ENCODE data around the gene HMOX2.

Gene HMOX2

DNA sequence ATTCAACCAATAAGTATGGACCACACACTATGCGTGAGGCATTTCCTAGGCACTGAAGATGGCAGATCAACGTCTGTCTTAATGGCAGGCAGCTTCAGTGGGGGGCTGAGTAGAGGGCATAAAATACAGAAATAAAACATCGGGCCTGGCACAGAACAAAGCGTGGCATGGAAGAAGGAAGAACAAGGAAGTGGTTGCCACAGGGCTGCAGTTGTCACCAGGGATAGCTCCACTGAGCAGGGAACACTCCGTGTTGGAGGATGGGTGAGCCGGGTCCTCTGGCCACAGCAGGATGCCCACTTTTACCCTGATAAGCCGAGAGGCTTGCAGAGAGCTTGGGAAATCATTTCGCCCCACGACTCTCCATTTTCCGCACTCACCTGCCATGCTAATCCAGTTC, 56.0 kb downstream of the HMOX2 start:
- TF ChIP-seq GATA3 (IDR thresholded peaks at IDR 0.05; ENCODE audit: low read depth, low read length) (no peak), GATA2 (IDR thresholded peaks at IDR 0.05; ENCODE audit: low read depth, low read length) (no peak)

DNA sequence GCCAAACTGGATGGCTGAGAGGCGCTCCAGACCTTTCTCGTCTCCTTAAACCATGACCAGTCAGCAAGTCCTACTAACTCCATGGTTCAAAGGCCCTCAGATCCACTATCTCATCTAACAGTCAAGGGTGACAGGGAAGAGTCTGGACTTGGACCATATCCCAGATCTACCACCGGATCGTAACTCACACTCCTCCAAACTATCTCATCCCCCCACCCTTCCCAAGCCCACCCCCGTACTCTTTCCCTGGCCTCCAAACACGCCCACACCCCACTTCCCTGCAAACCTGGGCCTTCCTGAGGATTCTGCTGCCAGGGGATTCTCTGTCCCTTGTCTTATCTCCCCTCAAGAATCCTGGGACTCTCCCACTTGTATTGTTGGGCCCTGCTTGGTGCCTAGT, 57.3 kb downstream of the HMOX2 start:
- no peak for TF ChIP-seq GATA3 (IDR thresholded peaks at IDR 0.05; ENCODE audit: low read depth, low read length)
- no peak for TF ChIP-seq GATA2 (IDR thresholded peaks at IDR 0.05; ENCODE audit: low read depth, low read length)

DNA sequence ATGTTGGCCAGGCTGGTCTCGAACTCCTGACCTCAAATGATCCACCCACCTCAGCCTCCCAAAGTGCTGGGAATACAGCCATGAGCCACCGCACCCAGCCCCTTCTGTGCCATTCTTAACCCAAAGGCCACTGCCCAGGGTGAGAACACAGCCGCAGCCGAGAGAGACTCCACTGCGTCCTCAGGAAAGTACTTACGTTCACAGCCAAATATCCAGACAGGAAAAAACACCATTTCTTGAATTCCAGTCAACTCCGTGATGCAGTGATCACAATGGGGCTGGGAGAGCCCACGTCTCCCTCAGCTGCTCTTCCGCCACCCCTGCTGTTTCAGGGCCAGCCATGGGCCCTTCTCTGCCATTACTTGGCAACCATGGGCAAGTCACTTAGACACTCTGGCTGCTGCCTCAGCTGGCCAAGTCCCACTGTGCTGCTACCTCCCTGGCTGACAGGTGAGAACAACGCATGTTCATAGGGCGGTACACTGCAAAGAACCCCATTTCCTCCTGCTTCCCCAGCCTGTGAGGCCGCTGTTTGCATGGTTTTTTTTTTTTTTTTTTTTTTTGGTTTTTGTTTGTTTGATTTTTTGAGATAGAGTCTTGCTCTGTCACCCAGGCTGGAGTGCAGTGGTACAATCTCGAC, 58.1 kb downstream of the HMOX2 start:
- no peak for TF ChIP-seq GATA2 (IDR thresholded peaks at IDR 0.05; ENCODE audit: low read depth, low read length)
- no peak for TF ChIP-seq GATA3 (IDR thresholded peaks at IDR 0.05; ENCODE audit: low read depth, low read length)

DNA sequence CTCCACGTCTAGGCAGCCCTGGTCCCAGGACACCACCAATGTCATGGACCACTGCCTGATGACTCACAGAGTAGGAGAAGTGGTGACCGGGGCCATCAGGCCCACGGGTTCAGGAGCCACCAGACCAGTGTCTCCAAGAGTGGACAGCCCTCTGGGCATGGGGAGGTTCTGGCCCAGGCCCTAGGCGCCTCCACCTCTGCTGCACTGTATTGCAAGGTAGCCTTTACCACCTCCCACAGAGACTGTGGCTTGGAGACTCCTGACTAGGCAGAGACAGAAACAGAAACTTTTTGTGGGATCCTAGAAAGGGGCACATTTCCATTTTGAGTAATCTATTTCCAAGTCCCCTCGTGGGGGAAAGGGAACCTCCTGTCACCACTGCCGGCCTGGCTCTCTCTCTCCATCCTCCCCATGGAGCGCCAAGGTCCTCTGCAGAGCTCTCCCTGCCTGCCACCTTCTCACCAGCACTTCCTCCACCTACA, 59.5 kb downstream of the HMOX2 start:
- no peak for TF ChIP-seq GATA3 (IDR thresholded peaks at IDR 0.05; ENCODE audit: low read depth, low read length)
- no peak for TF ChIP-seq GATA2 (IDR thresholded peaks at IDR 0.05; ENCODE audit: low read depth, low read length)

DNA sequence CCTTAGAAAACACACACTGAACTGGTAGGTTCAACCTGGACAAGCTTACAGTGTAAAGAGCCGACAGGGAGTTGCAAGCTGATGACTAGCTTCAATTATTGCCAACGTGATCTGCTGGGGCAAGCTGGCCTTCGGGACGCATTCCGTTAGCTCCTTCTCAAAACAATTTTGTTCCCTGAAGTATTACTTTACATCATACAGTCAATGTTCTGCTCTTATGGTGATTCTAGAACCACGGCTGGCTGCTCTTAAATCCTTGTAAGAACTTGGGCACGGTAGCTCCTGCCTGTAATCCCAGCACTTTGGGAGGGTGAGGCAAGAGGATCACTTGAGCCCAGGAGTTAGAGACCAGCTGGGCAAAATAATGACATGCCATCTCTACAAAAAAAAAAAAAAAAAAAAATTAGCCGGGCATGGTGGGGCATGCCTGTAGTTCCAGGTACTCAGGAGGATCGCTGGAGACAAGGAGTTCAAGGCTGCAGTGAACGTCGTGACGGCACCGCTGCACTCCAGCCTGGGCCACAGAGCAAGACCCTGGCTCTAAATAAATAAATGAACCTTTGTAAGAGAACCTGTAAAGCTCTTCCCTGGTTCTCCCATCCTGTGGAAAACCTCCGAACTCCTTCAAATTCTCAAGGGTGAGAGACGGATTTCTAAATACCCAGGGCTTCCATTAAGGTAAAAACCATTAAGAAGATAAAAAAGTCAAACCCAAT, 60.4 kb downstream of the HMOX2 start:
- no peak for TF ChIP-seq GATA3 (IDR thresholded peaks at IDR 0.05; ENCODE audit: low read depth, low read length)
- TF ChIP-seq GATA2 (IDR thresholded peaks at IDR 0.05; ENCODE audit: low read depth, low read length): no peak

DNA sequence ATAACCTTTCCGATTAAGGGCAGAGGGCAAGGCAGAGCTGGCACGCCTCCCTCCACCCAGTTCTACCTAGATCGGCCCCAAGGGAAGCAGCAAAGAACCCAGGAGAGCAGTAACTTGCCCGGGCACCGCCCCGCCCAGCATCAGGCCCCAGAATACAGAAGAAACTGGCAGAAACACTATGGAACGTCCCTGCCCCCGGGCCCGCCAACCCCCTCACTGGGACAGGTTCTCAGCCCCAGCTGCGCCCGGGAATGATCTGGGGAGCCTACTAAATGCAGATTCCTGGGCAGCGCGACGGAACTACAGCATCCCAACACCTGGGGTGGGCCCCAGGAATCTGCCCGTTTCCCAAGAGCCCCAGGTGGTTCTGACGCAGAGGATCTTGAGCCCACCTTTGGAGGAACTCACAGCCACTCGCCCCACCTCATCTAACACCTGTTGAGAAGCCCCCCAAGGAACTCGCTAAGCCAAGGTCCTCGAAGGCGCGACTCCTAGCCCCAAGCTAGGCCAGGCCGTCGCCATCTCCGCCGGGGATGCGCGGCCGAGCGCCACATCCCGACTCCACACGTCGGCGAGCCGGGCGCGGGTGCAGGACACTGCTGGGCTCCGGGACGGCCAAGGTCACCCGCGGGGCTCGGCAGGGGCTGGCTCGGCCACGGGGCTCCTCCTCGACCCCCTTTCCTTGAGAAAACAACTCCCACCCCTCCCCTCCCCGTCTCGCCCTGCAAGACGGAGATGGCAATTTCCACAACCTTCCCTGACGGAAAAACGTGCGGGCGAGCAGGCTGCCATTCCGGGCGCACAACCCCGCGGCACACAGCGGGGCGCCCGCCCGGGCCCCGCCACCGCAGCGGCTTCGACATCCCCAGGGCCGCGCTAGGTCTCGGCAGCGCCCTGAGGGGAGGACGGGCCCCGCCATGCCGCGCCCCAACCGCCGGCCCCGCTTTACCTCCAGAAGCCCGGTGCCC, 61.5 kb downstream of the HMOX2 start:
- TF ChIP-seq GATA3 (IDR thresholded peaks at IDR 0.05; ENCODE audit: low read depth, low read length) (no peak), GATA2 (IDR thresholded peaks at IDR 0.05; ENCODE audit: low read depth, low read length) (no peak)

DNA sequence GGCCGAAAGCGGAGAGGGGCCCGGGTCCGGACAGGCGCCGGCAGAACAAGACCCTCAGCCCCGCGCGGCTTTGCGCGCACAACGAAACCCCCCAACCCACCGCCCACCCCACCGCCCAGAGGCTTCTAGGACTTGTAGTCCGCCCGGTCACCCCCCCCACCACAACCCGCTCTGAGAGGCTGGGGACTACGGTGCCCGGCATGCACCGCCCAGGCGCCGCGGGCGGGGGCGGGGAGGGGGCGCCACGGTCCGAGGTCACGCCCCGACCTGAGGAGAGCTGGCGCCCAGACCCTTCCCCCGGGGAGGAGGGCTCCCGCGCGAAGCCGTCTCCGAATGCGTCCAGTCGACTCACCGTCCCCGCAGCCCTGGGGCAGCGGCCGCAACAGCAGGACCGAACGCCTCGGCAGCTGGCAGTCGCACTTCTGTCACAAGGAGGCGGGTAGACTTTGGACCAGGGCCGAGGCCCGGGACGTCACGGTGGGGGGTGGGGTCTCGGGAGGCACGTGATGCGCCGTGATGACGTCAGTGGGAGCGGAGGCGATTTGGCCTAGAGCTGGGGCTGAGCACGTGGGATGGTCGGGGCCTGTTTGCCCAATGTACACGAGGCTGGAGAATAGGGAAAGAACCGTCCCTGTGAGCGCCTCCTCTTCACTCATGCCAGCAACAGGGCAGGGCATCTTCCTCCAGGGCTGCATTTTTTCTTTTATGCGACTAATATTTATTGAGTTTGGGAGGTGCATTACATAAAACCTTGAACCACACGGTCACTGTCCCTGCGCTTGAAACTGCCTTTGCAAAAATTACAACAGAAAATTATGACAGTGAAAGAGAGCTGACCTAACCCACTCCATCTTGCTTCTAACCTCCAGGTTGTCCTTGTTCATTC, 62.4 kb downstream of the HMOX2 start, which contains the start of gene CDIP1:
Gene CDIP1, minus strand, starts transcription at position 424 of the 886 bp plus-strand sequence. CDS start 24,643 bp downstream, outside the sequence.
- TF ChIP-seq GATA2 (IDR thresholded peaks at IDR 0.05; ENCODE audit: low read depth, low read length): no peak
- no peak for TF ChIP-seq GATA3 (IDR thresholded peaks at IDR 0.05; ENCODE audit: low read depth, low read length)

DNA sequence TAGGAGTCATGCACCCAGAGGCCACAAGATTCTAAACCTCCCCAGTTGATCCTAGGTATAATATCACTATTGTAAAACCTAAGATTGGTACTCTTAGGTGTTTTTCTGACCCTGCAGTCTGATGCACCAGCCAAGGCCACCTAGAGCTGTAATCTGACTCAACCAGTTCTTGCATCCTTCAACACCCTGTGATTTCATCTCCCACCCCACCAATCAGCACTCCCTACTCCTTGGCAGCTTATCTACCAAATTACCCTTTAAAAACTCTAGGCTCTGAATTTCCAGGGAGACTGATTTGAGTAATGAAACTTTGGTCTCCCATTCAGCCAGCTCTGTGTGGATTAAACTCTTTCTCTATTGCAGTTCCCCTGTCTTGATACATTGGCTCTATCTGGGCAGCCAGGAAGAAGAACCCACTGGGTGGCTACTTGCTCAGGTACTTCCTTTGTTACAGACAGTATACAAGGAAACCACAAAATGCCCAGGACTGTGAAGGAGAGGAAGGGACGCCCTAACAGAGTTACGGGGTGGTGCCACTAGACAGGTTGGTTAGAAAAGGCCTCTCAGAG, 63.6 kb downstream of the HMOX2 start:
- TF ChIP-seq GATA2 (IDR thresholded peaks at IDR 0.05; ENCODE audit: low read depth, low read length) (no peak), GATA3 (IDR thresholded peaks at IDR 0.05; ENCODE audit: low read depth, low read length) (no peak)

DNA sequence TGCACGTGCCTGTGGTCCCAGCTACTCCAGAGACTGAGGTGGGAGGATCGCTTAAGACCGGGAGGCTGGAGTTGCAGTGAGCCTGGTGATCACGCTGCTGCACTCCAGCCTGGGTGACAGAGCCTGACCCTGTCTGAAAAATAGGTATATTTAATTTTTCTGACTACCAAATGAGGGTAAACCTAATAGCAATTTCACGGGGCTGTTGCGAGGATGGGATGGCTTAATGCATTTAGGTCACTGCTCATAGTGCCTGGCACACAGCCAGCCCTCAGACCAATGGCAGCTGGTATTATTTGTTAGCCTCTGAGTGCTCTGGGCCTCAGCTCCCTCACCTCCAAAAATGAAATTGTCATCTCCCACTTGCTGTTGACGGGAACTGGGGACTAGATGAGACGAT, 68.3 kb downstream of the HMOX2 start:
- TF ChIP-seq GATA2 (IDR thresholded peaks at IDR 0.05; ENCODE audit: low read depth, low read length) (no peak), GATA3 (IDR thresholded peaks at IDR 0.05; ENCODE audit: low read depth, low read length) (no peak)

DNA sequence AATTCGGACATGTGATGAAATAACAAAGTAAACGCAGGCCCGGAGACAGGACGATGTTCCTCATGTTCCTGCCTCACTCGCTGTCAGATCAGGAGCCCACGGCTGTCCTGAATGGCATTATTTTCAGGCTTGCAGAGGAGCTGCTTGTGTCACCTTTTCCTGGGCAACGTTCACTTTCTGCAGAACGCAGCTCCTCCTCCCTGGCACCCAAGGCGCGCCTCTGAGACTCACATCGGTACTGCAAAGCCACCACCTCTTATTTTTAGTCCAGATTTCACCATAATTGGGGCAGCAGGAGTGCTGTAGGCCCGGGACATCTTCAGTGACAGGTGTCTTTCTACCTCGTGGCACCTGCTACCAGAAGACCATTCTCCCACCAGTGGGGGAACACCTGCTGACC, 71.9 kb downstream of the HMOX2 start:
- no peak for TF ChIP-seq GATA3 (IDR thresholded peaks at IDR 0.05; ENCODE audit: low read depth, low read length)
- TF ChIP-seq GATA2 (IDR thresholded peaks at IDR 0.05; ENCODE audit: low read depth, low read length): no peak

DNA sequence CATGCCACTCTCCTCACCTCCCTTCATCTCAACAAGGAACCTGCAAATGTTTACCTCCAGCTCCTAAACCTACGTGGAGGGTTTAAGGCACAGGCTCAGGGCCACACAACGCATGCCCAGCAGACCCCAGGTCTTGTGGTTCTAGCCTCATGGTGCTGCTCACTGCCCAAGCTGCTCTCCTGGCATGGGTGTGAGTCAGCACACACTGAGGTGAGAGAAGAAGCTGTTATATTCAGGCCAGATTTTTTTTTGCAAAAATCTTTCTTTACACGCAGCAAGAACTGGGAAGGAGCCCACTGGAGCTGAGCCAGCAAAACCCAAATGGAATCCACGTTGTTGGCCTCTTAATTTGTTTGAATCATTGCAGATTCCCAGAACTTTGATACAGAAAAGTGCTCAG, 74.4 kb downstream of the HMOX2 start:
- TF ChIP-seq GATA2 (IDR thresholded peaks at IDR 0.05; ENCODE audit: low read depth, low read length) (no peak), GATA3 (IDR thresholded peaks at IDR 0.05; ENCODE audit: low read depth, low read length) (no peak)

DNA sequence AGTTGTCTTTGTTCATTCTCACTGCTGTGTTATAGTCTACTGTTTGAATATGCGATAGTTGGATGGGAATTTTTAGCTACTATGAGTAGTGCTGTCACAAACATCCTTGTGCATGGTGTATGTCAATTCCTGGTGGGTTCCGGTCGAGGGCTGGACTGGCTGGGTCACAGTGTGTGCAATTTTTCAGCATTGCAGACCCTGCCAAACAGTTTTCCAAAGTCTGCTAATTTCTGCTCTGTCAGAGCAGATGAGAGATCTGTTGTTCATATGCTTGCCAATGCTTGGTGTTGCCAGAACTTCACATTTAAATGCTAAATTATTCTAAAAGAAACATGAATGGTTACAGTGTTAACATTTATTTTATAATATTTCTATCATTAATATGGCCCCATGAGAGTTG, 76.3 kb downstream of the HMOX2 start:
- TF ChIP-seq GATA2 (IDR thresholded peaks at IDR 0.05; ENCODE audit: low read depth, low read length) (no peak), GATA3 (IDR thresholded peaks at IDR 0.05; ENCODE audit: low read depth, low read length) (no peak)

DNA sequence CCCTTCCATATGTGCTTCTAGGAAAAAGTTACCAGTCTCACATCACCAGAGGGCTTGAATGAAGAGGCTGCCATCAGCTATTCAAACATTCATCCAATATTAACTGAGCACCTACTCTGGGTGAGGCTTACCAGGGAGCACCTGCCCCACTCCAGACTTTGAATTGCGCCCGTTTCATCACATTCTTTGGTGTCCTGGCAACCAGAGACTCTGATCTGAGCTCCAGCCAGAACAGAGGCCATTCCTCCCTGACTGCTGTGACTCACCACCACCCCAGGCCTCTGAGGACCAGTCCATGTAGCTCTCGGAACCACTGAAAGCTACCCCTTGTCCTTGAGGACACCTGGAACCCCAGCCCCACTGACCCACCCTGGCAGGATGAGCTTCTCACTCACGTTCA, 79.9 kb downstream of the HMOX2 start, which contains the start of gene C16orf96:
Gene C16orf96, plus strand, starts transcription at position 229 of the 400 bp plus-strand sequence. Its CDS starts 150 bp downstream, at position 379.
- TF ChIP-seq GATA3 (IDR thresholded peaks at IDR 0.05; ENCODE audit: low read depth, low read length): no peak
- no peak for TF ChIP-seq GATA2 (IDR thresholded peaks at IDR 0.05; ENCODE audit: low read depth, low read length)
